ENCODE results near the gene NACC2. TPM values are rescaled to one million over a fixed set of nuclear protein-coding genes. Genes with fewer than 3 reads are reported as not detected.
A peak's percentile ranks its signal among the peaks of the same experiment; 100 is the strongest.

Gene NACC2
- total RNA-seq, 1 donor from 2014 or later, result 3.9 TPM

- Mint-ChIP-seq H3K4me1 (ENCODE audit: low read depth, unreplicated experiment) (peaks cover 16% of the 10 kb centered on the region), H3K4me3 (ENCODE audit: unreplicated experiment) (no peak overlapping the region), H3K9me3 (ENCODE audit: unreplicated experiment) (peaks cover 3% of the 10 kb centered on the region), H3K36me3 (ENCODE audit: unreplicated experiment) (no peaks in the 10 kb centered on the region), H3K27me3 (ENCODE audit: unreplicated experiment) (peaks cover 2% of the 10 kb centered on the region), H3K27ac (ENCODE audit: unreplicated experiment) (no peak overlapping the region)
- DNase-seq, result no peak
- TF ChIP-seq, protein P1, sequence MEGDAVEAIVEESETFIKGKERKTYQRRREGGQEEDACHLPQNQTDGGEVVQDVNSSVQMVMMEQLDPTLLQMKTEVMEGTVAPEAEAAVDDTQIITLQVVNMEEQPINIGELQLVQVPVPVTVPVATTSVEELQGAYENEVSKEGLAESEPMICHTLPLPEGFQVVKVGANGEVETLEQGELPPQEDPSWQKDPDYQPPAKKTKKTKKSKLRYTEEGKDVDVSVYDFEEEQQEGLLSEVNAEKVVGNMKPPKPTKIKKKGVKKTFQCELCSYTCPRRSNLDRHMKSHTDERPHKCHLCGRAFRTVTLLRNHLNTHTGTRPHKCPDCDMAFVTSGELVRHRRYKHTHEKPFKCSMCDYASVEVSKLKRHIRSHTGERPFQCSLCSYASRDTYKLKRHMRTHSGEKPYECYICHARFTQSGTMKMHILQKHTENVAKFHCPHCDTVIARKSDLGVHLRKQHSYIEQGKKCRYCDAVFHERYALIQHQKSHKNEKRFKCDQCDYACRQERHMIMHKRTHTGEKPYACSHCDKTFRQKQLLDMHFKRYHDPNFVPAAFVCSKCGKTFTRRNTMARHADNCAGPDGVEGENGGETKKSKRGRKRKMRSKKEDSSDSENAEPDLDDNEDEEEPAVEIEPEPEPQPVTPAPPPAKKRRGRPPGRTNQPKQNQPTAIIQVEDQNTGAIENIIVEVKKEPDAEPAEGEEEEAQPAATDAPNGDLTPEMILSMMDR (IDR thresholded peaks at IDR 0.05; ENCODE audit: partially characterized antibody, unreplicated experiment), result no peak
Measured at GRCh38 chr9:136052991-136053756, 41.9 kb downstream of the NACC2 start.

DNA sequence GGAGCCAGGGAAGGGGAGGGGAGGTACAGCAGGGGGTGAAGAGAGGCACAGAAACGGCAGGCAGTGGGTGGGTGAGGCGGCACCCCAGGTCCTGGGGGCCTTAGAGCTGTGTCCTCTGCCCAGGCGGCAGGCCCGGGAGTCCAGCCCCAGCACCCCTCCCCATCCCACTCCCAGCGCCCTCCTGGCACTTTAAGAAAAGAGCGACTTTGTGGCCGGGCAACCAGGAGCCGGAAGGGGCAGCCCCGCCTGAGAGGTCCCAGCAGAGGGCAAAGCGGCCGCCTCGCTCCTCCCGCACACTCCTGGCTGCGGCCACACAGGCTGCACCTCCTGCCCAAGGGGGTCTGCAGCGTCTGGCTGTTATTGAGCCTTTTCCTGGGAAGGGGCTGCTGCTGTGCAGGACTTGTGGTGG lies 42.6 kb downstream of the NACC2 start:
- Mint-ChIP-seq H3K27ac (ENCODE audit: unreplicated experiment) (no peak overlapping the region), H3K36me3 (ENCODE audit: unreplicated experiment) (no peaks in the 10 kb centered on the region), H3K9me3 (ENCODE audit: unreplicated experiment) (peaks cover 3% of the 10 kb centered on the region), H3K27me3 (ENCODE audit: unreplicated experiment) (peaks cover 2% of the 10 kb centered on the region), H3K4me1 (ENCODE audit: low read depth, unreplicated experiment) (peaks cover 12% of the 10 kb centered on the region), H3K4me3 (ENCODE audit: unreplicated experiment) (no peak overlapping the region)
- TF ChIP-seq, protein P1 (IDR thresholded peaks at IDR 0.05; ENCODE audit: partially characterized antibody, unreplicated experiment), result no peak
- no peak for DNase-seq

GRCh38 chr9:136051837-136052471 lies 43.1 kb downstream of the NACC2 start:
- H3K4me1 Mint-ChIP-seq (ENCODE audit: low read depth, unreplicated experiment), result peaks cover 8% of the 10 kb centered on the region
- no peak for DNase-seq
- peaks cover 2% of the 10 kb centered on the region for H3K27me3 Mint-ChIP-seq (ENCODE audit: unreplicated experiment)
- peaks cover 1% of the 10 kb centered on the region for H3K9me3 Mint-ChIP-seq (ENCODE audit: unreplicated experiment)
- H3K27ac Mint-ChIP-seq (ENCODE audit: unreplicated experiment), result no peak overlapping the region
- no peaks in the 10 kb centered on the region for H3K36me3 Mint-ChIP-seq (ENCODE audit: unreplicated experiment)
- TF ChIP-seq, protein P1 (IDR thresholded peaks at IDR 0.05; ENCODE audit: partially characterized antibody, unreplicated experiment), result no peak
- H3K4me3 Mint-ChIP-seq (ENCODE audit: unreplicated experiment), result peak overlapping the region; percentile 46

GRCh38 chr9:136051453-136051836 lies 43.6 kb downstream of the NACC2 start:
- TF ChIP-seq, protein P1 (IDR thresholded peaks at IDR 0.05; ENCODE audit: partially characterized antibody, unreplicated experiment), result no peak
- no peak for DNase-seq
- Mint-ChIP-seq H3K4me1 (ENCODE audit: low read depth, unreplicated experiment) (peaks cover 8% of the 10 kb centered on the region), H3K36me3 (ENCODE audit: unreplicated experiment) (no peaks in the 10 kb centered on the region), H3K27ac (ENCODE audit: unreplicated experiment) (no peak overlapping the region), H3K9me3 (ENCODE audit: unreplicated experiment) (peaks cover 1% of the 10 kb centered on the region), H3K4me3 (ENCODE audit: unreplicated experiment) (no peak overlapping the region), H3K27me3 (ENCODE audit: unreplicated experiment) (peaks cover 3% of the 10 kb centered on the region)
